Islet precursor cell (in vitro differentiated cells): ENCODE results near the gene VAMP5.
A peak's percentile ranks its signal among the peaks of the same experiment; 100 is the strongest.
"Not testable (repeated sequence)": the region's sequence is repeated elsewhere in the genome, so short reads cannot be mapped to it uniquely, and the experiment has no call there.

Experiments used
- DNase-seq: peaks from one replicate; pipeline ENCODE4 v3.0.0-alpha.2; 2018

The VAMP5 gene

GRCh38 chr2:85601771-85602475 is 17.7 kb downstream of the VAMP5 start:
- DNase-seq: no peak

GRCh38 chr2:85602476-85603234 is 18.4 kb downstream of the VAMP5 start, which contains the start of gene TMEM150A:
Gene TMEM150A, minus strand, starts transcription at chr2:85602698. Its CDS starts 750 bp downstream, at chr2:85601948.
- peak; percentile 95 for DNase-seq

- DNase-seq: not testable (repeated sequence)
Observed at GRCh38 chr2:85604133-85604444, 19.9 kb downstream of the VAMP5 start.

GRCh38 chr2:85604568-85605339 is 20.5 kb downstream of the VAMP5 start:
- no peak for DNase-seq

GRCh38 chr2:85605406-85606115 is 21.3 kb downstream of the VAMP5 start:
- no peak for DNase-seq

- DNase-seq: no peak
Observed at GRCh38 chr2:85606116-85606455, 21.9 kb downstream of the VAMP5 start.

GRCh38 chr2:85607268-85608215 is 23.3 kb downstream of the VAMP5 start:
- peak; percentile 52 for DNase-seq

GRCh38 chr2:85611217-85611704 is 27.0 kb downstream of the VAMP5 start:
- no peak for DNase-seq

GRCh38 chr2:85611705-85612587 is 27.7 kb downstream of the VAMP5 start, which contains the start of gene C2orf68:
Gene C2orf68, minus strand, starts transcription at chr2:85612066. Its CDS starts 82 bp downstream, at chr2:85611984.
- DNase-seq: peak; percentile 96

- no peak for DNase-seq
Observed at GRCh38 chr2:85613717-85614515, 29.7 kb downstream of the VAMP5 start.

GRCh38 chr2:85614757-85615156 is 30.5 kb downstream of the VAMP5 start:
- peak; percentile 45 for DNase-seq

GRCh38 chr2:85615413-85615728 is 31.1 kb downstream of the VAMP5 start:
- no peak for DNase-seq

- DNase-seq: not testable (repeated sequence)
Observed at GRCh38 chr2:85617723-85618122, 33.5 kb downstream of the VAMP5 start.

GRCh38 chr2:85619617-85620016 is 35.4 kb downstream of the VAMP5 start:
- DNase-seq: no peak

GRCh38 chr2:85621338-85621737 is 37.1 kb downstream of the VAMP5 start:
- no peak for DNase-seq

GRCh38 chr2:85623991-85624390 is 39.8 kb downstream of the VAMP5 start:
- DNase-seq: no peak

GRCh38 chr2:85628658-85629057 is 44.4 kb downstream of the VAMP5 start:
- DNase-seq: no peak

- no peak for DNase-seq
Observed at GRCh38 chr2:85631316-85631715, 47.1 kb downstream of the VAMP5 start.

GRCh38 chr2:85635011-85635410 is 50.8 kb downstream of the VAMP5 start:
- no peak for DNase-seq

GRCh38 chr2:85635636-85636035 is 51.4 kb downstream of the VAMP5 start:
- DNase-seq: no peak
